HEK293 (cell line): ENCODE data around the gene GJC1.
A peak's percentile ranks its signal among the peaks of the same experiment; 100 is the strongest.

Experiments used
- AEBP2 ChIP-seq: fragments of 450-650 bp; formaldehyde crosslinking; IDR thresholded peaks from 2 replicates; pipeline ENCODE4 v1.5.1; 2016; ENCODE audit warnings: missing biosample characterization, missing genetic modification characterization, borderline replicate concordance
- BCL11A ChIP-seq: fragments of 450-650 bp; formaldehyde crosslinking; IDR thresholded peaks from 2 replicates; pipeline ENCODE4 v1.5.1; 2016; ENCODE audit warnings: low read depth, missing biosample characterization, missing genetic modification characterization
- HOXA7 ChIP-seq: sonication (generic); formaldehyde crosslinking; IDR thresholded peaks from 2 replicates; pipeline ENCODE4 v1.8.1; 2022; ENCODE audit warnings: missing genetic modification reagents, borderline replicate concordance
- KLF16 ChIP-seq: fragments of 450-650 bp; formaldehyde crosslinking; IDR thresholded peaks from 2 replicates; pipeline ENCODE4 v1.5.1; 2017; ENCODE audit warnings: missing biosample characterization, missing genetic modification characterization
- KLF8 ChIP-seq: fragments of 450-650 bp; formaldehyde crosslinking; IDR thresholded peaks from 2 replicates; pipeline ENCODE4 v1.5.1; 2016; ENCODE audit warnings: missing biosample characterization, missing genetic modification characterization
- OSR2 ChIP-seq: fragments of 450-650 bp; formaldehyde crosslinking; IDR thresholded peaks from 2 replicates; pipeline ENCODE4 v1.5.1; 2016; ENCODE audit warnings: missing biosample characterization, missing genetic modification characterization
- RBAK ChIP-seq: fragments of 450-650 bp; formaldehyde crosslinking; IDR thresholded peaks from 2 replicates; pipeline ENCODE4 v1.5.1; 2016; ENCODE audit warnings: missing biosample characterization, missing genetic modification characterization
- TCF7L2 ChIP-seq: IDR thresholded peaks from 2 replicates; pipeline ENCODE4 v1.6.1; 2011; ENCODE audit warnings: low read depth, mild to moderate bottlenecking, inconsistent platforms, low read length, moderate library complexity, borderline replicate concordance
- TSHZ1 ChIP-seq: fragments of 450-650 bp; formaldehyde crosslinking; IDR thresholded peaks from 2 replicates; pipeline ENCODE4 v1.5.1; 2016; ENCODE audit warnings: missing biosample characterization, missing genetic modification characterization, borderline replicate concordance
- ZBTB1 ChIP-seq: fragments of 450-650 bp; formaldehyde crosslinking; IDR thresholded peaks from 2 replicates; pipeline ENCODE4 v1.5.1; 2016; ENCODE audit warnings: missing biosample characterization, missing genetic modification characterization
- ZFP3 ChIP-seq: fragments of 450-650 bp; formaldehyde crosslinking; IDR thresholded peaks from 2 replicates; pipeline ENCODE4 v1.5.1; 2016; ENCODE audit warnings: low read depth, missing biosample characterization, missing genetic modification characterization
- ZFP69B ChIP-seq: fragments of 450-650 bp; formaldehyde crosslinking; IDR thresholded peaks from 2 replicates; pipeline ENCODE4 v1.5.1; 2016; ENCODE audit warnings: missing biosample characterization, missing genetic modification characterization
- ZNF155 ChIP-seq: fragments of 450-650 bp; formaldehyde crosslinking; IDR thresholded peaks from 2 replicates; pipeline ENCODE4 v1.5.1; 2016; ENCODE audit warnings: missing biosample characterization, missing genetic modification characterization
- ZNF184 ChIP-seq: fragments of 450-650 bp; IDR thresholded peaks from 2 replicates; pipeline ENCODE4 v1.5.1; 2018; ENCODE audit warnings: missing biosample characterization, mild to moderate bottlenecking, missing genetic modification characterization
- ZNF19 ChIP-seq: fragments of 450-650 bp; formaldehyde crosslinking; IDR thresholded peaks from 2 replicates; pipeline ENCODE4; 2016; ENCODE audit warnings: missing biosample characterization, missing genetic modification characterization, low read depth
- ZNF2 ChIP-seq: fragments of 450-650 bp; formaldehyde crosslinking; IDR thresholded peaks from 2 replicates; pipeline ENCODE4 v1.5.1; 2016; ENCODE audit warnings: missing biosample characterization, missing genetic modification characterization
- ZNF202 ChIP-seq: fragments of 450-650 bp; formaldehyde crosslinking; IDR thresholded peaks from 2 replicates; pipeline ENCODE4 v1.5.1; 2016; ENCODE audit warnings: missing biosample characterization, missing genetic modification characterization, borderline replicate concordance
- ZNF266 ChIP-seq: fragments of 450-650 bp; formaldehyde crosslinking; IDR thresholded peaks from 2 replicates; pipeline ENCODE4 v1.5.1; 2016; ENCODE audit warnings: missing biosample characterization, missing genetic modification characterization, low read depth
- ZNF354C ChIP-seq: fragments of 450-650 bp; formaldehyde crosslinking; IDR thresholded peaks from 2 replicates; pipeline ENCODE4 v1.5.1; 2016; ENCODE audit warnings: missing biosample characterization, missing genetic modification characterization, low read depth, borderline replicate concordance
- ZNF473 ChIP-seq: fragments of 450-650 bp; formaldehyde crosslinking; IDR thresholded peaks from 2 replicates; pipeline ENCODE4 v1.5.1; 2017; ENCODE audit warnings: missing biosample characterization, missing genetic modification characterization
- ZNF530 ChIP-seq: fragments of 450-650 bp; formaldehyde crosslinking; IDR thresholded peaks from 2 replicates; pipeline ENCODE4 v1.5.1; 2016; ENCODE audit warnings: low read depth, missing biosample characterization, missing genetic modification characterization
- ZNF610 ChIP-seq: fragments of 450-650 bp; formaldehyde crosslinking; IDR thresholded peaks from 2 replicates; pipeline ENCODE4 v1.5.1; 2016; ENCODE audit warnings: missing biosample characterization, missing genetic modification characterization, borderline replicate concordance
- ZNF623 ChIP-seq: fragments of 450-650 bp; formaldehyde crosslinking; IDR thresholded peaks from 2 replicates; pipeline ENCODE4 v1.5.1; 2016; ENCODE audit warnings: missing biosample characterization, missing genetic modification characterization
- ZNF624 ChIP-seq: fragments of 450-650 bp; formaldehyde crosslinking; IDR thresholded peaks from 2 replicates; pipeline ENCODE4 v1.5.1; 2017; ENCODE audit warnings: missing biosample characterization, missing genetic modification characterization
- ZNF791 ChIP-seq: fragments of 450-650 bp; formaldehyde crosslinking; IDR thresholded peaks from 2 replicates; pipeline ENCODE4 v1.5.1; 2016; ENCODE audit warnings: missing biosample characterization, missing genetic modification characterization
- ZNF830 ChIP-seq: fragments of 450-650 bp; IDR thresholded peaks from 2 replicates; pipeline ENCODE4 v1.5.0; 2018; ENCODE audit warnings: missing biosample characterization, missing genetic modification characterization, low read depth, mild to moderate bottlenecking, moderate library complexity
- TF ChIP-seq, protein P1 (sequence below): fragments of 450-650 bp; formaldehyde crosslinking; IDR thresholded peaks from 2 replicates; pipeline ENCODE4; 2016; ENCODE audit warnings: missing biosample characterization, missing genetic modification characterization
- TF ChIP-seq, protein P2 (sequence below): fragments of 450-650 bp; formaldehyde crosslinking; IDR thresholded peaks from 2 replicates; pipeline ENCODE4 v1.5.1; 2017; ENCODE audit warnings: missing biosample characterization, missing genetic modification characterization
- TF ChIP-seq, protein P3 (sequence below): fragments of 450-650 bp; formaldehyde crosslinking; IDR thresholded peaks from 2 replicates; pipeline ENCODE4 v1.5.1; 2016; ENCODE audit warnings: missing biosample characterization, missing genetic modification characterization

Gene GJC1

GRCh38 chr17:44820631-44821212 lies 9.4 kb downstream of the GJC1 start (continued):
- no peak for TF ChIP-seq ZNF530 (tag by site-specific recombination)
- TF ChIP-seq ZNF473 (tag by site-specific recombination), result no peak
- TF ChIP-seq ZFP3, result no peak
- TF ChIP-seq, protein P1, sequence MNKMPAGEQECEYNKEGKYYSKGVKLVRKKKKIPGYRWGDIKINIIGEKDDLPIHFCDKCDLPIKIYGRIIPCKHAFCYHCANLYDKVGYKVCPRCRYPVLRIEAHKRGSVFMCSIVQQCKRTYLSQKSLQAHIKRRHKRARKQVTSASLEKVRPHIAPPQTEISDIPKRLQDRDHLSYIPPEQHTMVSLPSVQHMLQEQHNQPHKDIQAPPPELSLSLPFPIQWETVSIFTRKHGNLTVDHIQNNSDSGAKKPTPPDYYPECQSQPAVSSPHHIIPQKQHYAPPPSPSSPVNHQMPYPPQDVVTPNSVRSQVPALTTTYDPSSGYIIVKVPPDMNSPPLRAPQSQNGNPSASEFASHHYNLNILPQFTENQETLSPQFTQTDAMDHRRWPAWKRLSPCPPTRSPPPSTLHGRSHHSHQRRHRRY (tag by site-specific recombination), result no peak
- no peak for TF ChIP-seq ZNF155
- TF ChIP-seq ZNF202 (tag by site-specific recombination), result no peak
- TF ChIP-seq ZNF623 (tag by site-specific recombination), result no peak
- TF ChIP-seq AEBP2 (tag by site-specific recombination), result no peak
- TF ChIP-seq ZNF791 (tag by site-specific recombination), result no peak
- TF ChIP-seq RBAK (tag by site-specific recombination), result no peak
- peak; percentile 89 for TF ChIP-seq BCL11A (tag by site-specific recombination)
- peak; percentile 100 for TF ChIP-seq OSR2 (tag by site-specific recombination)
- no peak for TF ChIP-seq ZNF624
- 0 out of 2 replicates have a peak, but pooled peaks have one; percentile 73 for TF ChIP-seq ZNF2 (tag by site-specific recombination)
- no peak for TF ChIP-seq KLF16 (tag by site-specific recombination)
- TF ChIP-seq KLF8 (tag by site-specific recombination), result peak; percentile 81
- TF ChIP-seq ZNF266 (tag by site-specific recombination), result no peak
- TF ChIP-seq, protein P2, sequence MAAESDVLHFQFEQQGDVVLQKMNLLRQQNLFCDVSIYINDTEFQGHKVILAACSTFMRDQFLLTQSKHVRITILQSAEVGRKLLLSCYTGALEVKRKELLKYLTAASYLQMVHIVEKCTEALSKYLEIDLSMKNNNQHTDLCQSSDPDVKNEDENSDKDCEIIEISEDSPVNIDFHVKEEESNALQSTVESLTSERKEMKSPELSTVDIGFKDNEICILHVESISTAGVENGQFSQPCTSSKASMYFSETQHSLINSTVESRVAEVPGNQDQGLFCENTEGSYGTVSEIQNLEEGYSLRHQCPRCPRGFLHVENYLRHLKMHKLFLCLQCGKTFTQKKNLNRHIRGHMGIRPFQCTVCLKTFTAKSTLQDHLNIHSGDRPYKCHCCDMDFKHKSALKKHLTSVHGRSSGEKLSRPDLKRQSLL (tag by site-specific recombination), result peak; percentile 4; the same call in 1 of the 2 replicates
- TF ChIP-seq, protein P3, sequence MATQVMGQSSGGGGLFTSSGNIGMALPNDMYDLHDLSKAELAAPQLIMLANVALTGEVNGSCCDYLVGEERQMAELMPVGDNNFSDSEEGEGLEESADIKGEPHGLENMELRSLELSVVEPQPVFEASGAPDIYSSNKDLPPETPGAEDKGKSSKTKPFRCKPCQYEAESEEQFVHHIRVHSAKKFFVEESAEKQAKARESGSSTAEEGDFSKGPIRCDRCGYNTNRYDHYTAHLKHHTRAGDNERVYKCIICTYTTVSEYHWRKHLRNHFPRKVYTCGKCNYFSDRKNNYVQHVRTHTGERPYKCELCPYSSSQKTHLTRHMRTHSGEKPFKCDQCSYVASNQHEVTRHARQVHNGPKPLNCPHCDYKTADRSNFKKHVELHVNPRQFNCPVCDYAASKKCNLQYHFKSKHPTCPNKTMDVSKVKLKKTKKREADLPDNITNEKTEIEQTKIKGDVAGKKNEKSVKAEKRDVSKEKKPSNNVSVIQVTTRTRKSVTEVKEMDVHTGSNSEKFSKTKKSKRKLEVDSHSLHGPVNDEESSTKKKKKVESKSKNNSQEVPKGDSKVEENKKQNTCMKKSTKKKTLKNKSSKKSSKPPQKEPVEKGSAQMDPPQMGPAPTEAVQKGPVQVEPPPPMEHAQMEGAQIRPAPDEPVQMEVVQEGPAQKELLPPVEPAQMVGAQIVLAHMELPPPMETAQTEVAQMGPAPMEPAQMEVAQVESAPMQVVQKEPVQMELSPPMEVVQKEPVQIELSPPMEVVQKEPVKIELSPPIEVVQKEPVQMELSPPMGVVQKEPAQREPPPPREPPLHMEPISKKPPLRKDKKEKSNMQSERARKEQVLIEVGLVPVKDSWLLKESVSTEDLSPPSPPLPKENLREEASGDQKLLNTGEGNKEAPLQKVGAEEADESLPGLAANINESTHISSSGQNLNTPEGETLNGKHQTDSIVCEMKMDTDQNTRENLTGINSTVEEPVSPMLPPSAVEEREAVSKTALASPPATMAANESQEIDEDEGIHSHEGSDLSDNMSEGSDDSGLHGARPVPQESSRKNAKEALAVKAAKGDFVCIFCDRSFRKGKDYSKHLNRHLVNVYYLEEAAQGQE (tag by site-specific recombination), result no peak
- TF ChIP-seq ZNF19 (tag by site-specific recombination), result no peak
- TF ChIP-seq HOXA7 (CRISPR knock-in tag), result no peak
- TF ChIP-seq ZBTB1 (tag by site-specific recombination), result peak; percentile 69; the same call in 1 of the 2 replicates
- peak; percentile 78 for TF ChIP-seq ZFP69B (tag by site-specific recombination)
- TF ChIP-seq ZNF354C (tag by site-specific recombination), result no peak
- TF ChIP-seq TCF7L2, result no peak; the same call in 1 of the 2 replicates
- peak; percentile 96 for TF ChIP-seq TSHZ1 (tag by site-specific recombination)
- TF ChIP-seq ZNF610 (tag by site-specific recombination), result no peak
- TF ChIP-seq ZNF830 (tag by site-specific recombination), result no peak
- TF ChIP-seq ZNF184, result peak; percentile 91
